SK-N-SH (cell line): ENCODE data around the gene DMKN.

Experiments used
- EP300 ChIP-seq, 2 experiments: IDR thresholded peaks; 2 replicates each; pipeline versions ENCODE4 v1.4.0 to v1.6.1; 2012; ENCODE audit warnings: borderline replicate concordance in 1 of 2, low read depth in 1 of 2, low read length in 1 of 2
- GABPA ChIP-seq: IDR thresholded peaks from 2 replicates; pipeline ENCODE4 v1.4.0; 2012; ENCODE audit warnings: low read depth, mild to moderate bottlenecking
- JUND ChIP-seq: IDR thresholded peaks from 2 replicates; pipeline ENCODE4 v1.4.0; 2012
- REST ChIP-seq: IDR thresholded peaks from 2 replicates; pipeline ENCODE4 v1.6.1; 2012; ENCODE audit warnings: mild to moderate bottlenecking, low read depth, low read length, moderate library complexity
- SIN3A ChIP-seq: IDR thresholded peaks from 2 replicates; pipeline ENCODE4 v1.6.1; 2012; ENCODE audit warnings: low read depth, mild to moderate bottlenecking, low read length, moderate library complexity, borderline replicate concordance
- YY1 ChIP-seq: IDR thresholded peaks from 2 replicates; pipeline ENCODE4 v1.4.0; 2012; ENCODE audit warnings: low read depth, mild to moderate bottlenecking
- TF ChIP-seq, protein P1 (sequence below): fragments of 200-600 bp; sonication (generic); IDR thresholded peaks from 2 replicates; pipeline ENCODE4 v1.6.1; 2017; ENCODE audit warnings: antibody characterized with exemption, mild to moderate bottlenecking, moderate library complexity
- TF ChIP-seq, protein P2 (sequence below): IDR thresholded peaks from 2 replicates; pipeline ENCODE4 v1.4.0; 2012; ENCODE audit warnings: low read depth, borderline replicate concordance

DNA sequence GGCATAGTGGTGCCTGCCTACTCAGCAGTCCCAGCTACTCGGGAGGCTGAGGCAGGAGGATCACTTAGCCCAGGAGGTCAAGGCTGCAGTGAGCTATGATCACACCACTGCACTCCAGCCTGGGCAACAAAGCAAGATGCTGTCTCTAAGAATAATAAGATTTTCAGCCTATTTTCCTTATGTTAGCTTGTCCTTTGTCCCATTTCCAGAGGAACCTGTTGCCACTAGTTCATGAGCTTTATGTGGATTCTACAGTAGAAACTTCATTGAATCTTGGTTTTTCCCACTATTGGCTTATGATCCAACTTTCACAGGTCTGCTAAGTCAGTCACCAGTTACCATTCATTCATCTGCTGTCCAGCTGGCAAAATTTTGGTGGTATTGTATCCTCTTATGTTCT is 47.2 kb downstream of the DMKN start:
- TF ChIP-seq, protein P1, sequence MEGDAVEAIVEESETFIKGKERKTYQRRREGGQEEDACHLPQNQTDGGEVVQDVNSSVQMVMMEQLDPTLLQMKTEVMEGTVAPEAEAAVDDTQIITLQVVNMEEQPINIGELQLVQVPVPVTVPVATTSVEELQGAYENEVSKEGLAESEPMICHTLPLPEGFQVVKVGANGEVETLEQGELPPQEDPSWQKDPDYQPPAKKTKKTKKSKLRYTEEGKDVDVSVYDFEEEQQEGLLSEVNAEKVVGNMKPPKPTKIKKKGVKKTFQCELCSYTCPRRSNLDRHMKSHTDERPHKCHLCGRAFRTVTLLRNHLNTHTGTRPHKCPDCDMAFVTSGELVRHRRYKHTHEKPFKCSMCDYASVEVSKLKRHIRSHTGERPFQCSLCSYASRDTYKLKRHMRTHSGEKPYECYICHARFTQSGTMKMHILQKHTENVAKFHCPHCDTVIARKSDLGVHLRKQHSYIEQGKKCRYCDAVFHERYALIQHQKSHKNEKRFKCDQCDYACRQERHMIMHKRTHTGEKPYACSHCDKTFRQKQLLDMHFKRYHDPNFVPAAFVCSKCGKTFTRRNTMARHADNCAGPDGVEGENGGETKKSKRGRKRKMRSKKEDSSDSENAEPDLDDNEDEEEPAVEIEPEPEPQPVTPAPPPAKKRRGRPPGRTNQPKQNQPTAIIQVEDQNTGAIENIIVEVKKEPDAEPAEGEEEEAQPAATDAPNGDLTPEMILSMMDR = no peak
- TF ChIP-seq GABPA (no peak), YY1 (no peak), EP300 (IDR thresholded peaks at IDR 0.05; ENCODE audit: borderline replicate concordance in 1 of 2, low read depth in 1 of 2, low read length in 1 of 2) (no peak), SIN3A (no peak), REST (no peak), JUND (no peak)
- TF ChIP-seq, protein P2, sequence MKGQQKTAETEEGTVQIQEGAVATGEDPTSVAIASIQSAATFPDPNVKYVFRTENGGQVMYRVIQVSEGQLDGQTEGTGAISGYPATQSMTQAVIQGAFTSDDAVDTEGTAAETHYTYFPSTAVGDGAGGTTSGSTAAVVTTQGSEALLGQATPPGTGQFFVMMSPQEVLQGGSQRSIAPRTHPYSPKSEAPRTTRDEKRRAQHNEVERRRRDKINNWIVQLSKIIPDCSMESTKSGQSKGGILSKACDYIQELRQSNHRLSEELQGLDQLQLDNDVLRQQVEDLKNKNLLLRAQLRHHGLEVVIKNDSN = no peak
